ENCODE results near the gene DAD1.
"Not testable (repeated sequence)": the region's sequence is repeated elsewhere in the genome, so short reads cannot be mapped to it uniquely, and the experiment has no call there.

DNA sequence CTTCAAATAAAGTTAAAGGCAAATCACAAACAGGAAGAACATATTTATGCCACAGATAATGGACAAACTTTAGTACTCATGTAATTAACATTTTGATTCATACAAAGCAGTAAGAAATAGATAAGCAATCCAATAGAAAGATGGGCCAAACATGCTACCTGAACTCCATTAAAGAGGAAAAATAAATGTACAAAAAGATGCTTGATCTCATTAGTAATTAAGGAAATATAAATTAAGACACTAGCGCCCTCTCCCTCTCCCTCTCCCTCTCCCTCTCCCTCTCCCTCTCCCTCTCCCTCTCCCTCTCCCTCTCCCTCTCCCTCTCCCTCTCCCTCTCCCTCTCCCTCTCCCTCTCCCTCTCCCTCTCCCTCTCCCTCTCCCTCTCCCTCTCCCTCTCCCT lies 47.0 kb upstream of the DAD1 start:
- not testable (repeated sequence) for TF ChIP-seq POLR2AphosphoS5 (IDR thresholded peaks at IDR 0.05; ENCODE audit: low read depth, low read length); SMC3 (IDR thresholded peaks at IDR 0.05; ENCODE audit: low read depth, low read length); EP300 (IDR thresholded peaks at IDR 0.05; ENCODE audit: borderline replicate concordance in 1 of 2, low read depth in 1 of 2, low read length in 1 of 2); RXRA (IDR thresholded peaks at IDR 0.05; ENCODE audit: borderline replicate concordance, low read depth); NFIC (IDR thresholded peaks at IDR 0.05; ENCODE audit: borderline replicate concordance); TCF12 (IDR thresholded peaks at IDR 0.05); RAD21 (IDR thresholded peaks at IDR 0.05; ENCODE audit: low read length)
- TF ChIP-seq, protein P1, sequence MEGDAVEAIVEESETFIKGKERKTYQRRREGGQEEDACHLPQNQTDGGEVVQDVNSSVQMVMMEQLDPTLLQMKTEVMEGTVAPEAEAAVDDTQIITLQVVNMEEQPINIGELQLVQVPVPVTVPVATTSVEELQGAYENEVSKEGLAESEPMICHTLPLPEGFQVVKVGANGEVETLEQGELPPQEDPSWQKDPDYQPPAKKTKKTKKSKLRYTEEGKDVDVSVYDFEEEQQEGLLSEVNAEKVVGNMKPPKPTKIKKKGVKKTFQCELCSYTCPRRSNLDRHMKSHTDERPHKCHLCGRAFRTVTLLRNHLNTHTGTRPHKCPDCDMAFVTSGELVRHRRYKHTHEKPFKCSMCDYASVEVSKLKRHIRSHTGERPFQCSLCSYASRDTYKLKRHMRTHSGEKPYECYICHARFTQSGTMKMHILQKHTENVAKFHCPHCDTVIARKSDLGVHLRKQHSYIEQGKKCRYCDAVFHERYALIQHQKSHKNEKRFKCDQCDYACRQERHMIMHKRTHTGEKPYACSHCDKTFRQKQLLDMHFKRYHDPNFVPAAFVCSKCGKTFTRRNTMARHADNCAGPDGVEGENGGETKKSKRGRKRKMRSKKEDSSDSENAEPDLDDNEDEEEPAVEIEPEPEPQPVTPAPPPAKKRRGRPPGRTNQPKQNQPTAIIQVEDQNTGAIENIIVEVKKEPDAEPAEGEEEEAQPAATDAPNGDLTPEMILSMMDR (IDR thresholded peaks at IDR 0.05): not testable (repeated sequence)
- TF ChIP-seq, protein P2, sequence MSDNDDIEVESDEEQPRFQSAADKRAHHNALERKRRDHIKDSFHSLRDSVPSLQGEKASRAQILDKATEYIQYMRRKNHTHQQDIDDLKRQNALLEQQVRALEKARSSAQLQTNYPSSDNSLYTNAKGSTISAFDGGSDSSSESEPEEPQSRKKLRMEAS (IDR thresholded peaks at IDR 0.05; ENCODE audit: low read depth): not testable (repeated sequence)

All from SK-N-SH (cell line).